Activated T-cell treated with anti-CD3 and anti-CD28 coated beads for 1 hour (primary cell): Measurements from ENCODE around the gene SLC25A30.
"Not testable (repeated sequence)": the region's sequence is repeated elsewhere in the genome, so short reads cannot be mapped to it uniquely, and the experiment has no call there.

ENCODE experiments used
- DNase-seq: peaks from one replicate; pipeline ENCODE4 v3.0.0-alpha.2; 2020; ENCODE audit warnings: low read depth

The SLC25A30 gene

GRCh38 chr13:45432737-45433380, 14.7 kb upstream of the SLC25A30 start:
- no peak for DNase-seq

DNA sequence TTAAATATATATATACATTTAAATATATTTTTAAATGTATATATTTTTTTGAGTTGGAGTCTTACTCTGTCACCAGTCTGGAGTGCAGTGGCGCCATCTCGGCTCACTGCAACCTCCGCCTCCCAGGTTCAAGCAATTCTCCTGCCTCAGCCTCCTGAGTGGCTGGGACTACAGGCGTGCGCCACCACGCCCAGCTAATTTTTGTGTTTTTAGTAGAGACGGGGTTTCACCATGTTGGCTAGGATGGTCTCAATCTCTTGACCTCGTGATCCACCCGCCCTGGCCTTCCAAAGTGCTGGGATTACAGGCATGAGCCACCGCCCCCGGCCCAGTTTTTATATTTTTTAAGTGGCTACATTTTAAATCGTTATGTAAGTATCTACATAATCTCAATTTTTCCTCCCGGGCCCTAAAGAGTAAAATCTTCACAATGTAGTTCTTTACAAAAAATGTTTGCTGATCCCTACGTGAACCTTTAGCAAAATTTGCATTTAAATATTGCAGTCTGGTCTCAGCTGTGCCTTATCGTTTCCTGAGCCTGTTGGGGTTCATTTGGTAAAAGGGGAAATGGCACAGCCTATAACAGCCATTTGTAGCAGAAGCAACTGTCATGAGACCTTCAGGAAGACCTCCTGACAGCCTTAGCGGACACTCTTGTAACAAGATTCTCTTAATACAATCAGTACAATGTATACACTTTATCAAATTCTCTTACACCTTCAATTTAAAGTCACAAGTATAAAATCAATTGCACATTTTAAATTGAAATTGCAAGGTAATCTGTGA, 8.1 kb upstream of the SLC25A30 start:
- not testable (repeated sequence) for DNase-seq

- DNase-seq = no peak
Measured at GRCh38 chr13:45422731-45423292, 4.6 kb upstream of the SLC25A30 start.

GRCh38 chr13:45419945-45420344, 1.8 kb upstream of the SLC25A30 start:
- no peak for DNase-seq

- not testable (repeated sequence) for DNase-seq
Measured at GRCh38 chr13:45419389-45419788, 1.2 kb upstream of the SLC25A30 start.

DNA sequence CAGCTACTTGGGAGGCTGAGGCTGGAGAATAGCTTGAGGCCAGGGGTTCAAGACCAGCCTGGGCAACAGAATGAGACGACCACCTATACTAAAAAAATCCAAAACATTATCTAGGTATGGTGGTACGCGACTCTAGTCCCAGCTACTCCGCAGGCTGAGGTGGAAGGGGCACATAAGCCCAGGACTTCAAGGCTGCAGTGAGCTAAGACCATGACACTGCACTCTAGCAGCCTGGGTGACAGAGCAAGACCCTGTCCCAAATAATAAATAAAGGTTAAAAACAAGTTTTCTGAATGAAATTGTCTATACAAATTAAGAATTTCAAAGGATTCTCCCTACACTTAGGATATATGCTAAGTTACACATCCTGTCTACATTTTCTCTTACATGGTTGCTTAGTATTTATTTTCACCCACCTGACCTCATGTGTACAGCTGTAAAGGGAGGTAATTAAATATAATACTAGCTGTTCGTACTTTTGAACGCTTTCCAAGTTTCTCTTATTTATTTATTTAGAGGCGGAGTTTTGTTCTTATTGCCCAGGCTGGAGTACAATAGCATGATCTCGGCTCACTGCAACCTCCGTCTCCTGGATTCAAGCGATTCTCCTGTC, 1.6 kb downstream of the SLC25A30 start:
- DNase-seq = no peak

DNA sequence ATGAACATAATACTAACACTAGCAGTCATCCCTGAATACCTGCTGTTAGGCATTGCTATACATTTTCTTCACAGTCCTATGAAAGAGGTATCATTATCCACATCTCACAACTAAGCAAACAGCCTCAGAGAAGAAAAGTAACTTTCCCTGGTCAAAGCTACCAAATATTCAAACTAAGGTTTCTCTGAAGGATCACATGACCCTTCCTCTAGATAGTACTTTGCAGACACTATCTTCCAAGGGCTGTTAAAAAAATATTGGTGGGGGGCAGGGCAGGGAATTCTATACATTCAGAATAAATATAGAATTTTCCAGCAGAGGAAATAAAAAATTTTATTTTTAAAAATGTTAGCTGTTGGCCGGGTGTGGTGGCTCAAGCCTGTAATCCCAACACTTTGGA, 3.1 kb downstream of the SLC25A30 start:
- DNase-seq = no peak

DNA sequence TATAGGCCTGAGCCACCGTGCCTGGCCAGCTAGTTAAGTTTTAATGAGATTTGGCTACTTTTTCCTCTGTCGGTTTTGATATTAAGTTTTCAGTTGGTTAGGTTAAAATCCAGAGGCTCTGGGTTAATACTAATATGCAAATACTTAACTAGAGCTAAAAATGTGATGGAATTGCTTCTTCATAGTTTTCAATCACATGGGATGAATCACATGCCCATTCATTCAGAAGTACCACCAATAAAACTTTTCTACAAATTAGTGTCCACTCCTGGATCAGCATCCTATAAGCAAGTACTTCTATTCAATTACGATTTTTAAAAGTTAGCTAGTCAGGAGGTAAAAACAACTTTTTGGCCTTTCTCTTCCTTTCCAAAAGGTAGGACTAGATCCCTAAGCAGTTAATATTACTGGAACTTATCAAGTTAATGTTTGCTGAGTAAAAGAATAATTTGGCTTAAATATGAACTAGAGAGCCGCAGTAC, 4.3 kb downstream of the SLC25A30 start:
- no peak for DNase-seq

- DNase-seq = no peak
Measured at GRCh38 chr13:45412274-45413049, 5.7 kb downstream of the SLC25A30 start.

- no peak for DNase-seq
Measured at GRCh38 chr13:45411631-45412030, 6.5 kb downstream of the SLC25A30 start.

DNA sequence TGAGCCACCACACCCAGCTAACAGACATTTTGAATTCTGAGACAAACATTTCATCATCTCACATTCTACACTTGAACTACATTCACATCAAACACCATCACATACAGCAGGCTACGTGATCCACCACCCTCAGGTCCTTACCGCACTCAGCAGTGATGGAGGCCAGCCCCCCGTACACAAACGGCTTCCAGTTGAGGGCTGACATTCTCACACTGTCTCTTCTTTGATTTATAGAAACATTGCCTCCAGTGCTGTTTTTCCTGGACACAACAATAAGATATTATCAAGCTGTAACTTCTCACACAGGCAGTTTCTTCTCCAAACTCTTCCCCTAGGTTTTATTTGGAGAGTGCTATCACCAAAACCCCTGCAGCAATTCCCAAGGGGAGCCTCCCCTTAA, 7.0 kb downstream of the SLC25A30 start:
- DNase-seq = no peak

DNA sequence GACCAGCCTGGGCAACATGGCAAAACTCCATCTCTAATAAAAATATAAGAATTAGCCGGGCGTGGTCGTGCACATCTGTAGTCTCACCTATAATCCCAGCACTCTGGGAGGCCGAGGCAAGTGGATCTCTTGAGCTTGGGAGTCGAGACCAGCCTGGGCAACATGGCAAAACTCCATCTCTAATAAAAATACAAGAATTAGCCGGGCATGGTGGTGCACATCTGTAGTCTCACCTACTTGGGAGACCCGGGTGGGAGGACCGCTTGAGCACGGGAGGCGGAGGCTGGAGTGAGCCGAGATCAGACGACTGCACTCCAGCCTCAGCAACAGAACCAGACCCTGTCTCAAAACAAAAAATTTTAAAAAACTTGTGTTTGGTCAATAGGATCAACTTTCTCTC, 7.7 kb downstream of the SLC25A30 start:
- DNase-seq = no peak

GRCh38 chr13:45410001-45410400, 8.2 kb downstream of the SLC25A30 start:
- no peak for DNase-seq

GRCh38 chr13:45406421-45406820, 11.8 kb downstream of the SLC25A30 start:
- no peak for DNase-seq

DNA sequence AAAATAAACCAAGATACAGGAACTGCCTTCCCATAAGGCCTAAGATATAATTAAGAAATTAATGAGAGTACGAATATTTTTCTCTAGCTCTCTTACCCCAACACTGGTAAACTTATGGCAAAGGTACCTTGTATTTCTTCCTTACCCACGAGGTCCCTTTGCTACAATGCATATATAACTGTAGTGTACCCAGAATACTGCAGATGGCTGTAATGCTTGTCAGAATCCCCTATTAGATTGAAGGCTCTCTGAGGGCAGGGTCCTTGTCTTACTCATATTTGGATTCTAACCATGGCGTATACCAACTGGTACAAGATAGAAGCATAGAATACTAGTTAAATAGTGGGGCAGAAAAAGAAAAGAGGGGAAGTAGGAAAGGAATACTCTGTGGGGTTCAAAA, 15.1 kb downstream of the SLC25A30 start:
- no peak for DNase-seq

DNA sequence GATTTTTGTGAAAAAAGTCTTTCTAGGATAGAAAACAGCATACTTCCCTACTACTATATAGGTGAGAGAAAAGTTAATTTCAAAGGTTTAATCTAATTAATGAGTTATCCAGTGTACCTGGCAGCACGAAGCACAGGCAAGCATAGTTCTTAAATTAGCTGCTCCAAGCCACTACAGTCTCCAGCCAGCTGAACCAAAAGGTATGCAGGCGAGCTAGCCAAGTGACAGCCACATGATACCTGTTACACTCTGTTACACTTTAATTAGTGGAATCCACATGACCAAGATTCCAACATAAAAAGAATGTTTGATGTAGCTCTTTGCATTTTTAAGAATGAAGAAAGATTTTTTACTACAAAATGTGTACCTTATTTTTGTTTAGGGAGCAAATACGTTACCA, 15.5 kb downstream of the SLC25A30 start:
- no peak for DNase-seq

- no peak for DNase-seq
Measured at GRCh38 chr13:45401314-45401713, 16.9 kb downstream of the SLC25A30 start.

GRCh38 chr13:45398877-45399276, 19.3 kb downstream of the SLC25A30 start:
- DNase-seq = peak; percentile 19

- DNase-seq = no peak
Measured at GRCh38 chr13:45396533-45397095, 21.6 kb downstream of the SLC25A30 start.

- peak; percentile 12 for DNase-seq
Measured at GRCh38 chr13:45393941-45394570, 24.1 kb downstream of the SLC25A30 start.

GRCh38 chr13:45392811-45393210, 25.4 kb downstream of the SLC25A30 start:
- no peak for DNase-seq
